Measurements from ENCODE around the gene ABCB6. TPM values are rescaled to one million over a fixed set of nuclear protein-coding genes. Genes with fewer than 3 reads are reported as not detected.
"Not testable (repeated sequence)": the region's sequence is repeated elsewhere in the genome, so short reads cannot be mapped to it uniquely, and the experiment has no call there.

Gene ABCB6
- total and polyA plus RNA-seq, 2 experiments from 2014 or later, result 37.7 to 59.5 TPM

GRCh38 chr2:219204425-219205164 lies 14.2 kb downstream of the ABCB6 start:
- Histone ChIP-seq H3K79me2 (peaks cover 6% of the 10 kb centered on the region), H3K4me1 (ENCODE audit: insufficient read depth) (peaks cover 20% of the 10 kb centered on the region), H3K4me3 (no peak overlapping the region), H3K36me3 (replicated peaks; ENCODE audit: insufficient read depth, low read depth) (no peaks in the 10 kb centered on the region), H3K9me2 (replicated peaks; ENCODE audit: insufficient read depth) (no peaks in the 10 kb centered on the region), H2AFZ (no peak overlapping the region), H3K9me3 (ENCODE audit: low read depth) (no peaks in the 10 kb centered on the region), H3K27me3 (no peaks in the 10 kb centered on the region), H4K20me1 (ENCODE audit: insufficient read depth, poor library complexity, severe bottlenecking) (peaks cover 3% of the 10 kb centered on the region), H3K4me2 (no peak overlapping the region), H3K27ac (no peak overlapping the region)
- 98% methylated on average over 7 of the region's 7 CpGs for WGBS (ENCODE audit: low lambda C conversion rate, missing lambda C conversion rate)
- no peak for DNase-seq (ENCODE audit: low spot score)
- TF ChIP-seq EZH2 (IDR thresholded peaks at IDR 0.05; ENCODE audit: borderline replicate concordance) (no peak), EZH2phosphoT487 (IDR thresholded peaks at IDR 0.05; ENCODE audit: low read depth, severe bottlenecking, unreplicated experiment) (no peak), CTCF (IDR thresholded peaks at IDR 0.05; ENCODE audit: poor library complexity) (no peak)

GRCh38 chr2:219201331-219201730 lies 17.4 kb downstream of the ABCB6 start:
- H3K36me3 ChIP-seq (replicated peaks; ENCODE audit: insufficient read depth, low read depth); H3K27me3 ChIP-seq; H3K27ac ChIP-seq; H4K20me1 ChIP-seq (ENCODE audit: insufficient read depth, poor library complexity, severe bottlenecking); H3K9me2 ChIP-seq (replicated peaks; ENCODE audit: insufficient read depth); H3K4me2 ChIP-seq; H3K4me3 ChIP-seq; H3K79me2 ChIP-seq; H3K4me1 ChIP-seq (ENCODE audit: insufficient read depth); DNase-seq (ENCODE audit: low spot score); H2AFZ ChIP-seq; H3K9me3 ChIP-seq (ENCODE audit: low read depth): not testable (repeated sequence)
- 93% methylated on average over 20 of the region's 21 CpGs for WGBS (ENCODE audit: low lambda C conversion rate, missing lambda C conversion rate)

GRCh38 chr2:219200502-219201326 lies 18.0 kb downstream of the ABCB6 start:
- H3K9me2 ChIP-seq (replicated peaks; ENCODE audit: insufficient read depth); H3K9me3 ChIP-seq (ENCODE audit: low read depth); H3K4me1 ChIP-seq (ENCODE audit: insufficient read depth); H2AFZ ChIP-seq; H3K36me3 ChIP-seq (replicated peaks; ENCODE audit: insufficient read depth, low read depth); H3K4me2 ChIP-seq; H3K79me2 ChIP-seq; H3K4me3 ChIP-seq; H3K27ac ChIP-seq; H3K27me3 ChIP-seq; H4K20me1 ChIP-seq (ENCODE audit: insufficient read depth, poor library complexity, severe bottlenecking); DNase-seq (ENCODE audit: low spot score): not testable (repeated sequence)
- 80% methylated on average over 26 of the region's 26 CpGs for WGBS (ENCODE audit: low lambda C conversion rate, missing lambda C conversion rate)

- no peak for DNase-seq (ENCODE audit: low spot score)
These were observed 19.1 kb downstream of the ABCB6 start for GRCh38 chr2:219199470-219200211.

More at GRCh38 chr2:219199470-219200211, 19.1 kb downstream of the ABCB6 start:
- Histone ChIP-seq H2AFZ (no peak overlapping the region), H4K20me1 (ENCODE audit: insufficient read depth, poor library complexity, severe bottlenecking) (no peaks in the 10 kb centered on the region), H3K36me3 (replicated peaks; ENCODE audit: insufficient read depth, low read depth) (no peaks in the 10 kb centered on the region), H3K4me2 (no peak overlapping the region), H3K9me3 (ENCODE audit: low read depth) (no peaks in the 10 kb centered on the region), H3K79me2 (no peaks in the 10 kb centered on the region), H3K9me2 (replicated peaks; ENCODE audit: insufficient read depth) (no peaks in the 10 kb centered on the region), H3K4me1 (ENCODE audit: insufficient read depth) (no peaks in the 10 kb centered on the region), H3K27ac (no peak overlapping the region), H3K4me3 (no peak overlapping the region), H3K27me3 (no peaks in the 10 kb centered on the region)
- no peak for TF ChIP-seq EZH2phosphoT487 (IDR thresholded peaks at IDR 0.05; ENCODE audit: low read depth, severe bottlenecking, unreplicated experiment)
- no peak for TF ChIP-seq CTCF (IDR thresholded peaks at IDR 0.05; ENCODE audit: poor library complexity)
- TF ChIP-seq EZH2 (IDR thresholded peaks at IDR 0.05; ENCODE audit: borderline replicate concordance), result no peak
- 83% methylated on average over 12 of the region's 12 CpGs for WGBS (ENCODE audit: low lambda C conversion rate, missing lambda C conversion rate)

Measured in hepatocyte (in vitro differentiated cells).